GM21825 (cell line): ENCODE results near the gene ACCSL.

Experiments used
- ATAC-seq: cut with Tn5 transposase; IDR thresholded peaks from one replicate; pipeline ENCODE4 v1.9.1; 2021; ENCODE audit warnings: mild to moderate bottlenecking, moderate library complexity; ENCODE audit not compliant: unreplicated experiment

The ACCSL gene

DNA sequence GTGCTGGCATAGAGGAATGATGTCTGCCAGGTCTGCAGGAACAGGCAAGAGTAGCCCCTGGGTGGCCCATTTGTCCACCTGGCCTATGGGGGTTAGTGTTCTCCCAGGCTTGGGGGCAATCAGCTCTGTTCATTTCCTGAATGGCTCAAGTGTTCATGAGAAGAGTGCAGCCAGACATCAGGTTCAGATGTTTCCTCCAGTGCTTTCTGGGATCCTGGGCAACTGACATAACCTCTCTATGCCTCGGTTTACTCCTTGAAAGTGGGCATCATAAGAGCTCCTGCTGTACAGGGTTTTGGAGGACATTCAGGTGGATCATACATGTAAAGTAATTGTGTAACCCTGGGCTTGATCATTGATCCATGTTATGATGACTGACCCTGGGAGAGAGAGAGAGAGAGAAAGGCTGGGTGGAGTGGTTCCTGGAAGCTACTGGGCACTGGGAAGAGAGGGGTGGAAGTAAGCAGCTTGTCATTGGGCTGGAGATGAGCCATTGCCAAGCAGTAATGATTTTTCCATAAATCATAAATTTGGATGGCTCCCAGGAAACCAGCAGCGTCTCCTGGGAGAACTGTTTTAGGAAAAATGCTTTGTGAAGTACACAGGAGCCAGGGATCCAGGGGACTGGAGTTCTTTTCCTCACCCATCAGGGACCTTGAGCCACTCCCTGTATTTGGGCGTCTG, 30.2 kb upstream of the ACCSL start:
- no peak for ATAC-seq

DNA sequence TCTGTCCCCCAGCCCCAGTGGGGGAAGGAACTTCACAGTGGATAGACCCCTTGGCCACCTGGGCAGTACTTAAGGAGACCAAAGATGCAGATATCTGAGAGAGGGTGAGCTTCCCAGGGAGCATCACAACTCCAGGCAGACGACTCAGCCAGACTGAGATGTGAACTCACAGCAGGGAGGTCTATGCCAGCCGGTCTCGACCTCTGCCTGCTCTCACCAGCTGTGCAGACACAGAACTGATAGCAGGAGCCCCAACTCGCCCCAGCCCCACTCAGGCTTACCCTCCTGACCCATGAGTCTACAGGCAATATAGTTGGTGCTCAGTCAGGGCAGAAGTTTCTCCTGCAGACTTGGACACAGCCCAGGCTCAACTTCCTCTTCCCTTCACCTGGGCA, 29.7 kb upstream of the ACCSL start:
- ATAC-seq = no peak

DNA sequence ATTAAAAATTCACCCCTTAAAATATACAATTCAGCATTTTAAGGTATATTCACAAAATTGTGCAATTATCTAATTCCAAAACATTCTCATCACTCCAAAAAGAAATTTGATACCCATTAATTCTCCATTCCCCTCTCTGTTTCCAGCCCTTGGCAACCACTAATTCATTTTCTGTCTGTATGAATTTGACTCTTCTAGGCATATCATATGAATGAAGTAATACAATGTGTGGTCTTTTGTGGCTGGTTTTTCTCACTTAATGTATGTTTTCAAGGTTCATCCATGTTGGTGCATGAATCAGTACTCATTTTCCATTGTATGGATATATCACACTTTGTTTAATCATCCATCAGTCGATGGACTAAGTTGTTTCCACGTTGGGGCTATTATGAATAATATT, 29.0 kb upstream of the ACCSL start:
- ATAC-seq = no peak

DNA sequence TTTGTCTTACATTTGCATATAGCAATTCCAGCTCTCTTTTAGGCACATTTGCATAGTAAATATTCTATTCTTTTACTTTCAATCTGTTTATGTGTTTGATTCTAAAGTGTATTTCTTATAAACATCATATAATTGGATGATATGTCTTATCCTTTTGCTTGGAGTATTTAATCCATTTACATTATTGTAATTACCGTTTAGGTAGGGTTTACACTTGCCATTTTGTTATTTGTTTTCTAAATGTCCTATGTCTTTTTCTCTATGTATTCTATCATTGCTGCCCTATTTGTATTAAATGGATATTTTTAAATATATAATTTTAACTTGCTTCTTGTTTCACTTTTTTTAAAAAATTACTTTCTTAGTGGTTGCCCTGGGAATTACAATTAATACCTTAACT, 22.8 kb upstream of the ACCSL start:
- ATAC-seq = no peak

DNA sequence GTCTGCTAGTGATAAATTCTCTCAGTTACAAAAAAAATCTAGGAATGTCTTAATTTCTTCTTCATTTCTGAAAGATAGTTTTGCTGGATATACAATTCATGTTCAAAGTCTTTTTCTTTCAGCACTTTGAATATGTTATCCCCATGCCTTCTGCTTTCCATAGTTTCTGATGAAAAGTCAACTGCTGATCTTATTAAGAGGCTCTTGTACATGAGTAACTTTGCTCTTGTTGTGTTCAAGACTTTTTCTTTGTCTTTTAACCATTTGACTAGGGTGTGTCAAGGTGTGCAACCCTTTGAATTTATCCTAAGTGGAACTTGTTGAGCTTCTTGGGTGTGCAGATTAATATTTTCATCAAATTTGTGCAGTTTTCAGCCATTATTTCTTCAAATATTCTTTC, 22.1 kb upstream of the ACCSL start:
- ATAC-seq = no peak

DNA sequence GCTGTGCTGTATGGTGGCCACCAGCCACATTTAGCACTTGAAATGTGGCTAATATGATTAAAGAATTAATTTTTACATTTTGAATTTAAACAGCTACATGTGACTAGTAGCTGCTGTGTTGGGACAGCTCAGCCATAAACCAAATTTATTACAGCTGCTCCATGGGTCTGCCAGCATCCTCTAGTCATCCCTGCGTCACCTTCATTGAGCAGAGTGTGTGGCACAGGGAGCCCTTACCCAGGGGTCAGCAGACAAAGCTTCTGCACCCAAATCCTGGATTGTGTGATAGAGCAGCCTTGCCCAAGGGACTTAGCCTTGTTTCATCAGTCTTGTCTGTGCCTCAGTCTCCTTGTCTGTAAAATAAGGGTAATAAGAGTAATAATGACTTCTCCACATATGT, 19.4 kb upstream of the ACCSL start:
- ATAC-seq = no peak

DNA sequence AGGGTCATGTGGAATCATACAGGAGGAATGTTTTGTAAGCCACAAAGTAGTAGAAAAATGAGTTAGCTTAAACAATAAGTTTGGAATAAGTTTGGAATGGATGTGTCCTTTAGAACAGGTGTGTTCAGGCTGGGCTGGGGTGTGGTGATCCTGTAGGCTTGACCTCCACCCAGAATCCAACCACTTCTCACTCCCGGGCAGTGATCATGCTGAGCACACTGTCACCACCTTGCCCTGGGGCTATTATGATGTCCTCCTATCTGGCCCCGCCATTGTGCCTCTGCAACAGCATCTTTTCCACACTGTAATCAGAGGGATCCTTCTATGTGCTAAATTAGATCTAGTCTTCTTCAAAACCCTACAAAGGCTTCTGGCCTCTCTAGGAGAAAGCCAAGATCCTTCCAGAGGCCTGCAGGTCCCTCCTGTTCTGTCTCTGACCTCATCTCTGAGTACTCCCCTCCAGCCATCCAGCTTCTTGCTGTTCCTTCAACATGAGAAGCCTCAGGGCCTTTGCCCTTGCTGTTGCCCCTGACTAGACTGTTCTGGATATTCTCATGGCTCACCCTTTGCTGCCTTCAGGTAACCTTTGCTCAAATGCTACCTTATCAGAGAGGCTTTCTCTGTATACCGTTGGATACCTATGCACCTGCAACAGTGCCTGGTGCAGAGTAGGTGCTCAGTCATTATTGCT, 18.8 kb upstream of the ACCSL start:
- no peak for ATAC-seq

DNA sequence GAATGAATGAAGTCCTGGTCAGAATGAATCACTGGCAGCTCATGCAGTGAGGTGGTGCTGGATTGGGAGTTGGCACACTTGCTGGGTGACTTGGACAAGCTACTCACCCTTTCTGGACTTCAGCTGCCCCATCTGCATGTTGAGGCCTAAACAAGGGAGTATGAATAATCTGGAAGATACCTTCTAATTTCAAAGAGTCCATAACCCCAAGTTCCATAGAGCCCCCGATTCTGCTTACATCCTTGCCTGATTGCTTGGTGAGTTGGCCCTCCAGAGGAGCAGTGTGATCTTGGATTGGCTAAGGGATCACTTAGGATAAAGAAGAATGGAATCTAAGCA, 18.3 kb upstream of the ACCSL start:
- no peak for ATAC-seq

DNA sequence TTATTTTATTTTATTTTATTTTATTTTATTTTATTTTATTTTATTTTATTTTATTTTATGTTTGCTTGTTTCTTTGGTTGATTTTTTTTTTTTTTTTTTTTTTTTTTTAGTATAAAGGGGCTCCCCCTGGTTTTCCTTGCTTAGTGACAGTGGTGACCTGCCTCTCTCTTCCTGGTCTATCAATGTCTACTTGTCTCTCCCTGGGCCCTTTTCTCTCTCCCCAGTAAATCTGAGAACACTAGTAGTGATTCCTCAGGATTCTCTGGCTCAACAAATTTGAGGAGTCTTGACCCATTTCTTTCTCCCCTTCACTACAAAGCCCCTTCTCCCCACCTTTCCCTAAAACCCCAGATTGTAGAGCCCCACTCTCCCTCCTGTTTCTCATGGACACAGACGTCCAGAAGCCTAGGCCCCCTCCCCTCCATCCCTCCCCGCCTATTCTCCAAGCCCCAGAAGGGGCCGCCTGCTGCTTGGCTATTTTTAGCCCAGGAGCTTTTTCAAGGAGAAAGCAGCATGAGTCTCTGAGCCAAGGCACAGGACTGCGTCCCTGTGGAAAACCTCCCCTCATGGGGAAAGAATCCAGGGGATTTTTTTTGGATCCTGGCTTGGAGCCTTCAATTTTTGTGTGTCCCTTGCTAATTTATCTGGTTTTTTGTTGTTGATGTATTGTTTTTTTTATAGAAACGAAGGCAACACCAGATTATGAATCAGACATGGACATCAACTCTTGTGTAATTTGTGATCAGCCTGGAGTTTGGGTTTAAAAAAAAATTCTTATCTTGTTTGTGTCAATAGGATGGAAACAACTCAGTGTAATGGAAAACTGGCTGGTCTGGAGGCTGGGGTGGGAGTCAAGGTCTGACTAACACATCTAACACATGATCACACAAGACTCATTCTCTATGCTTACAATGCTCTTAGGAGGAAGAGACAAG, 17.5 kb upstream of the ACCSL start:
- ATAC-seq = no peak

DNA sequence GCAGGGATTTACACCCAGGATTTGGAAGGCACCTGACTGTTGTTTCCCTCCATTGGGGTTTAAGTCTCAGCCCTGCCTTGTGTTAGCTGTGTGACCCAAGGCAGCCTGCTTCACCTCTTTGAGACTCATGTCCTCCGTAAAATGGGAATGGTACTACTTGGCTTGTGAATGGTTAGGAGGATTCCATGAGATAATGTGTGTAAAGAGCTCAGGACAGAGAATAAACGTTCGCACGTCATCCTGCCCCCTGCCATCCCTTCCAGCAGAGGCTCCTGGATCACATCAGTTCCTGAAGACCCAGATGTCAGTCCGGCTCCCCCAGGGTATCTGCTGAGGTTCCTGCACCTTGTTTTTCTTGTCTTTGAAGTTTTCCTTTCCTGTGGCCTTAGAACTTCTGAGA, 16.8 kb upstream of the ACCSL start:
- no peak for ATAC-seq

DNA sequence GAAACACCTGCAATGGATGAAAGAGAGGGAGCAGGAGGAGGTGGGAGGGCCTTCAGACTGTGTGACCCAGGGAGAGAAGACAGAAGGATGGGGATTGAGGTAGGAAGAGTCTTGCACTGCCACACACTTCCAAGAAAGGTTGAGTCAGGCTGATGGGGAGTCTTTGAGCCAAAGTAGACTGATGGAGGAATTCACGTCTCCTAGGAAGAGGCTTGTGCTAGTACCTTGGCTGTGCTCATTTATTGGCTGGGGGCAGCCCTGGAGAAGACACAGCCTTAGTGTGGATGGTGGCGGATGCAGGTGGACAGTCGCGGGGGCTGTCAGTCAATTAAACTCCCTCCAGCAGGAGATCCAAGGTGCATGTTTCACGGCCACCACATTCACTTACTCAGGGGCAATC, 16.2 kb upstream of the ACCSL start:
- ATAC-seq = no peak

DNA sequence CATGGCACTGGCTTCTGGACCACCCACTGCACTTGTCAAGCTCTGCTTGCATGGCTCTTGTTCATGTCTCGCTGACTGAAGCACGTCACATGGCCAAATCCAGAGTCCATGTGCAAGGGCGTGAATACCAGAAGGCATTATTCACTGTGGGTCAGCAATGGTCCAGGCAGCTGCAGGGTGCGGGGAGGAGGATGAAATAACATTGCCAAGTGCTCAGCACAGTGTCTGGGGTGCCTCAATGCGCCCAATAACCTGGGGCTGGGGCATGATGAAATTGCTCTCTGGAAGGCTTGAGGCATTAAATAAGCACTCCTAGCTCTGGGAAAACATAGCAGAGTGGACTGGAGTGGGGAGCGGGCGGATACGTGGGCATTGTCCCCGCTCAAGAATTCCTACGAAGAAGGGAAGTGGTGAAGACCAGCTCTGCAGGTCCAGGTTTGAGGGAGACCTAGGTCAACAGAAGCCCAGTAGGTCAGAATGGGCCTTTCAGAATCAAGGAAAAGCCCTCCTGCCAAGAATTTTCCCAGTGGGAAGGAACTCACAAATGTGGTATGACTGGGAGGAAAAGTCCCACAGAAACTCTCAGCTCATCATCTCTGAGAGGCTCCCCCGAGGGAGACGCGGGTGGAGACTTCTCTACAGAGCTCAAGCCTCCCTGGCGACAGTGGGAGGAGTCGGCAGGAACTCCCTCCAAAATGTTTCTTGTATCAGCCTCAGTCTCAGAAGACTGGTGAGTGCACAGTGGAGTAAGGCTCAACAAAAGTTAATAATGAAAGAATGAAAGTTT, 15.3 kb upstream of the ACCSL start:
- no peak for ATAC-seq

DNA sequence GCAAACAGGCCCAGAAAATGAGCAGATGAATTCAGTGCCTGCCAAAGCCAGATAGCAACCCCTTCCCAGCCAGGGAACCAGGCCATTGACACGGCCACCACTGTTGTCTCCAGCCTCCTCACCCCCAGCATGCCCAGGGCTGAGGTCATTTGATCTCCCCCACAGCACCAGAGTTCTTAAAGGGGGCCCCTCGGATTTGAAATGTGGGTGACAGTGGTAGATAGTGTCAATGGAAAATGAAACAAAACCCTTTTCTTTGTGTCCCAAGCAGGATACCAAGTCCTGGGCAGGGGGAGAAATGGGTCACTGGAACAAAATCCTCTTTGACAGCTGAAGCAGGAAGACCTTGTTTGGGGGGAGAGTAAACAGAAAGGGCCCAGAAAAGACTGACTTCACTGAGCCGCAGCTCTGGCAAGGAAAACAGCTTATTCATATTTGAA, 14.3 kb upstream of the ACCSL start:
- ATAC-seq = no peak

DNA sequence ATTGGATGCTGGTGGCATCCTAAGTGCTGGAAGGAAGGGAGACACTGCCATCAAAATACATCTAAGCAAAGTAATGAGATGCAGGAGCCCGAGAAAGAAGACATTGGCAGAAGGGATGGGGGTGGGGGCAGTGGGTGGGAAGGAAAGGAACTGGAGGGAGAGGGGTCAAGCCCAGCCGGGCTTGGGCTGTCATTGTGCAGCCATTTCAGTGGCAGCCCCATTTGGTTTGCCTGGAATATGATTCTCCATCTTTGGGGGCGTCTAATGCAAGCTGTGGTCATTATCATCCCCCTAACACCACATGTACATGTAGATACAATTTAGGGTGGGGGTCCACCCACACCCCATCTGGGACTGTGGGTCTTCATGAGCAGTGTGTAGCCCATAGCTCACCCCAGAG, 13.9 kb upstream of the ACCSL start:
- no peak for ATAC-seq

DNA sequence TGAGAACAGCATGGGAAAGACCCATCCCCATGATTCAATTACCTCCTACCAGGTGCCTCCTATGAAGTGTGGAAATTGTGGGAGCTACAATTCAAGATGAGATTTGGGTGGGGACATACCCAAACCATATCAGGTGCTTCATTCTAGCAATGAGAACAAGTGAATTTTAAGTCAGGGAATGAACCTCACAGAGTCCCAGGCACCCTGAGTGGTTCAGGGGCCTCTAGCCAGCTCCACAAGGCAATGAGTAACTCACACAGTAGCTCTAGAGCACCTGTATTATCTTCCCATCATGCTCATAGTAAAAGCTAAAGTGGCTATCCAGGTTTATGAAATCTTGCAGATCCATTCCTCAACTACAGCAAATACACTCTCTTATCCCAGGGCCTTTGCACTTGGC, 13.1 kb upstream of the ACCSL start:
- no peak for ATAC-seq

DNA sequence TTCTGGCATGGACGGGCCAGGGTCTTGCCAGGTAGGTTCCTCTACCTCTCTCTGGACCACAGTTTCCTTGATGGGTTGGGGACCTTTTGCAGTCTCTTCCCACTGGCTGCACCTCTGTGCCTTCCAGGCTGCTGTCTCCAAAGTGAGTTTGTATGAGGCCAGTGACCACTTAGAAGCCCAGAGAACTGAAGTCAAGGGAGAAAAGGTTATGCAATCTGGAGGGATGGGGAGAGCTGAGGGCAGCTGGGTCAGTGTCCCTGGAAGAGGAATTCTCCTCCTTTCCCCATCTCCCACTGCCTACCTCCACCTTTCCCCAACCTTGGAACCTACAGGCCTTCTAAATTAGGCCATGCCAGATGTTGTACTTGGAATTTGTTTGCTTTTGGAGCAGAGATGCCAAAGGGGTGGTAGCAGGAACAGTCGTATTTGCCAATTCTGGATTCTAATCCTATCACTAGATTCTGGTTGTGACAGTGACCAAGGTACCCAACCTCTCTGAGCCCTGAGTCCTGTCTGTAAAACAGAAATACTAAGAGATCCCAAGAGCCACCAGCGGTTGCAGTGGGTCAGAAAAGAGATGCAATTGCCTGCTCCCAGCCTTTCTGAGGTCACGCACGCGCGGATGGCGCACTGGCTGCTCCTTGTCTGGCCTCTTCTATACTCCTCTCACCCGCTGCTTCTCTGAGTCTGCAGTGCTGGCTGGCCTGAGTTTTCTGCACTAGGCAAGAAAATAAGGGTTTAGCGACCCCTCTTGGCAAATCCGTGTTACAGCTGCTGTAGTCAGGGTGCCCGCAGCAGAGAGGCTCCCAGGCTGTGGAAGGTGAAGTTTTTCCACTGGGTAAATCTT, 10.7 kb upstream of the ACCSL start:
- ATAC-seq = peak; percentile 78

DNA sequence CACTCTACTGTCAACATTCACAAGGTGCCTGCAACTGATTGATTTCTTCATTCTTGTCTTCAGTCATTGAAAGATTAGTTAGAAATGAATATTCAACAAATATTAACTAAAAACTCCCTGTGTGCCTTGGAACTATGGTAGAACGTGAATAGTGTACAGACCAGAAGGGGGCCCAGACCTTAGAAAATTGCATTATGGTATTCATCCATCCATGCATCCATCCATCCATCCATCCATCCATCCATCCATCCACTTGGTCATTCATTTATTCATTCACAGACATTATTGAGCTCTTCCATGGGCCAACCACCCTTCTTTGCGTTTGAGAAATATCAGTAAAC, 10.2 kb upstream of the ACCSL start:
- ATAC-seq = no peak

DNA sequence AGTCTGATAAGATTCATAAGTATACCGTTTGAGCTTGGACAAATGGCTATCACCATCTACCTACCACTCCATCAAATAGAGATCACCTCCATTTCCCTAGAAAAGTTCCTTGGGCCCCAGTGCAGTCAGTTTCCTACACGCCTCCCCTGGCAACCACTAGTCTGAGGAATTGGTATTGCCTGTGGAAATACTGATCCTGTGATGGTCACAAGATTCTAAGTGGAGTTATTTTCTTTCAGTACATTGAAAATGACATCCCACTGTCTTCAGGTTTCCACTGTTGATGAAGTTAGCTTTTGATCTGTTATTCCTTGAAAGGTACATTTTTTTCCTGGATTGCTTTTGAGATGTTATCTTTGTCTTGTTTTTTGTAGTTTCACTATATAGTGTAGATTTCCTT, 4.6 kb upstream of the ACCSL start:
- no peak for ATAC-seq

DNA sequence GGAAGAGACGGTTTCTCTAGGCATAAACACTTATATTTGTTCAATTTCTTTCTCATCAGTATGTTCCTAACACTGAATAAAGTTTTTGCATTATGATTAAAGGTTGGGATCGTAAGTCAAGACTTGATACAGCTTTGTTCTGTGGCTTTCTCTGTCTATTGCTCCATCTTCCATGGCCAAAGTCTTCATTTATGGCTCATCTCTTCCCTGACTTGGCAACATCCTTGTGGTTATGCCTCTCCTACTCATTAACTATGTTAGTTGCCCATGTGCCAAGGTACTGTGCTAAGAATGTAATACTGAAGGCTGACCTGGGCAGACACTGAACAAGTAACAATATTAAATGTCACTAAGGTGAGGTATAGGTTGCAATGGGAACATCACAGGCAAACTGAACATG, 1.6 kb upstream of the ACCSL start:
- no peak for ATAC-seq

DNA sequence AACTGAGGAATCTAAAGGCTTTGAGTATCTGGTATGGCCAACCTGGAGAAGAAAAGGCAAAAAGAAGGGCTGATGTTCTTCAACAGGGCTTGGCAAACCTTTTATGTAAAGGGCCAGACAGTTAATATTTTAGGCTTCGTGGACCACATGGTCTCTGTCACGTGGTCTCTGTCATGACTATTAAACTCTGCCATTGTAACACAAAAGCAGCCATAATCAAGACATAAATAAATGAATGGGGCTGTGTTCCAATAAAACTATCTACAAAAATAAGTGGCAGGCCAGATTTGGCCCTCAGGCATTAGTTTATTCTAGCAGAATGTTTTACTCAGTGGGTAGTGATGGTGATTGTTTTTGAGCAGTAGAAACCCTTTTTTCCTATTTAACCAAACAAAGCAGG, 483 bp upstream of the ACCSL start:
- no peak for ATAC-seq
